GM21515 (cell line): ENCODE results near the gene PLCL2.

Source experiments
- ATAC-seq: cut with Tn5 transposase; IDR thresholded peaks from one replicate; pipeline ENCODE4 v1.9.1; 2021; ENCODE audit not compliant: unreplicated experiment

The PLCL2 gene

GRCh38 chr3:16912400-16913263, 27.9 kb downstream of the PLCL2 start:
- peak; percentile 89 for ATAC-seq

GRCh38 chr3:16913264-16913580, 28.5 kb downstream of the PLCL2 start:
- peak; percentile 11 for ATAC-seq

- no peak for ATAC-seq
Observed at GRCh38 chr3:16916840-16917239, 32.1 kb downstream of the PLCL2 start.

GRCh38 chr3:16917256-16917935, 32.6 kb downstream of the PLCL2 start:
- no peak for ATAC-seq

- ATAC-seq: no peak
Observed at GRCh38 chr3:16917980-16918682, 33.4 kb downstream of the PLCL2 start.

- ATAC-seq: no peak
Observed at GRCh38 chr3:16918683-16919025, 33.9 kb downstream of the PLCL2 start.

GRCh38 chr3:16923112-16923511, 38.4 kb downstream of the PLCL2 start:
- no peak for ATAC-seq

GRCh38 chr3:16927485-16927884, 42.7 kb downstream of the PLCL2 start:
- ATAC-seq: no peak

GRCh38 chr3:16928386-16929132, 43.8 kb downstream of the PLCL2 start:
- peak; percentile 50 for ATAC-seq

GRCh38 chr3:16929311-16929710, 44.6 kb downstream of the PLCL2 start:
- no peak for ATAC-seq

- peak; percentile 55 for ATAC-seq
Observed at GRCh38 chr3:16932877-16933276, 48.1 kb downstream of the PLCL2 start.

GRCh38 chr3:16935781-16936180, 51.0 kb downstream of the PLCL2 start:
- no peak for ATAC-seq

GRCh38 chr3:16936233-16936632, 51.5 kb downstream of the PLCL2 start:
- no peak for ATAC-seq

GRCh38 chr3:16936676-16937230, 52.0 kb downstream of the PLCL2 start:
- ATAC-seq: no peak

- ATAC-seq: no peak
Observed at GRCh38 chr3:16937326-16937845, 52.6 kb downstream of the PLCL2 start.

- no peak for ATAC-seq
Observed at GRCh38 chr3:16940769-16941700, 56.3 kb downstream of the PLCL2 start.

GRCh38 chr3:16942955-16943354, 58.2 kb downstream of the PLCL2 start:
- no peak for ATAC-seq

- ATAC-seq: no peak
Observed at GRCh38 chr3:16943857-16944256, 59.1 kb downstream of the PLCL2 start.

GRCh38 chr3:16944356-16944755, 59.6 kb downstream of the PLCL2 start:
- ATAC-seq: no peak

- no peak for ATAC-seq
Observed at GRCh38 chr3:16945330-16945729, 60.6 kb downstream of the PLCL2 start.
